Stimulated activated memory B cell treated with anti-CD40 and anti-IgM and Interleukin-4, amounts not matched to agents 10 μg/mL and 1 μg/mL and 100 μg/mL, for 72 hours (primary cell): ENCODE measurements around the gene SELENOO.

Source experiments
- ATAC-seq: fragments of 150-1000 bp; cut with Tn5 transposase; 2 replicates; pipeline ENCODE4 v1.10.0; 2021
- H3K27ac Mint-ChIP-seq: one replicate; pipeline ENCODE4 v1.8.0; 2022; ENCODE audit warnings: mild to moderate bottlenecking, mixed read lengths
- H3K27me3 Mint-ChIP-seq: one replicate; pipeline ENCODE4 v1.8.0; 2022; ENCODE audit warnings: mixed read lengths
- H3K36me3 Mint-ChIP-seq: one replicate; pipeline ENCODE4 v1.8.0; 2022; ENCODE audit warnings: mixed read lengths
- H3K4me1 Mint-ChIP-seq: one replicate; pipeline ENCODE4 v1.8.0; 2022; ENCODE audit warnings: mixed read lengths
- H3K4me3 Mint-ChIP-seq: one replicate; pipeline ENCODE4 v1.8.0; 2022; ENCODE audit warnings: mild to moderate bottlenecking, moderate library complexity, mixed read lengths
- H3K9me3 Mint-ChIP-seq: one replicate; pipeline ENCODE4 v1.8.0; 2022; ENCODE audit warnings: mixed read lengths

Gene SELENOO

DNA sequence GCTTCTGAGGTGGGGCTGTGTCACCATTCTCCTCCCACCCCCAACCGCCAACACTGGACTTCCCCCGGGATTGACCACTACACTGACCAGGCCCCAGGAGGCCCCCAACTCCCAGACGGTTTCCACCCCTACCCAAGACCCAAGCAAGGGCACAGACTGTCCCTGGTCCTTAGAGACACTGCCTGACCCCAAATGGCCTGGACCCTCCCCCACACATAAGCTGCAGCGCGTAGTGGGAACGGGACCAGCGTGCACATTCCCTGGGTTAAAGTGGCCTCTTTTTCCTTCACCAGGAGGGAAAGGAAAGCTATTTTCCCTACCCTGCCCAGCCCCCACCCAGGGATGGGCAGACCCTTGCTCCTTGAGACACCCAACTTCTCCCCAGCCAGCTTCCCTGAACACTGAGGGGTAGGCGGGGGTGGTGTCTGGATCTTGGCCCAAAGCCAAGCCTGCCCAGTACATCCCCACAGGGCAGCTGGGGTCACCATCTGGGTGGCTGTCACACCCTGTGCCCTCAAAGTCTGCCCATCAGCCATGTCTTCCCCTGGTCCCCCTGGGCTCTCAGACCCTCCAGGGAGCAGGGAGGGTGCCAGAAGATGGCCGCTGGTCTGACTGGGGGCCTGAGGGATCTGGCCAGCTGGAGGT is 62.3 kb downstream of the SELENOO start:
- Mint-ChIP-seq H3K4me3 (no peak overlapping the region), H3K36me3 (no peaks in the 10 kb centered on the region), H3K9me3 (no peaks in the 10 kb centered on the region), H3K4me1 (peaks cover 38% of the 10 kb centered on the region), H3K27me3 (peaks cover 43% of the 10 kb centered on the region), H3K27ac (no peak overlapping the region)
- ATAC-seq, result no peak

DNA sequence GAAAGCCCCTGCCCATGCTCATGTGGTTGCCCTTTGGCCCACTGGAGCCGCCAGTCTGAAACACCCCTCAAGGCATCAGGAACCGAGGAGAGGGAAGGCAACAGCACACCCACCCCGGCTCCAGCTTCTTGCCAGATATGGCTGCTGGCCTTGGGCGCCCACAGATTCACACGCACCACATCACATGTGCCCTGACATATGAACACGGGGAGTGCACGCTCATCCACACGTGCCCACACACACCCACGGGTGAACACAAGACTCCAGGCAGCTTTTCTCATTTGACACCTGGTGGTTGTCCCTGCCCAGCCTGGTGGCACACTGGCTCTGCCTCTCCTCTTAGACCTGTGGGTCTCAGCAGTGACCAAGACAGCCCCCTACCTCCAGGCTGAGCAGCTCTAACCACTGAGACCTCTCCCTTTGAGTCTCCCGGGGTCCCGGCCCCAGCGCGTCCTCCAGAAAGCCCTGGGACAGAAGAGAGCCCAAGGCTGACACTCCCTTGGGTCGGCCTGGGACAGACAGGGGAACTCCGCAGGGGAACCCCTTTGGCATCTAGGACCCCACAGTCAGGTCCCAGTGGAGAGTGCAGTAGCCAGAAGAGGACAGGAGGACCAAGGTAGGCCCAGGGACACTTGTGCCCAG is 63.4 kb downstream of the SELENOO start:
- no peak overlapping the region for H3K27ac Mint-ChIP-seq
- H3K36me3 Mint-ChIP-seq, result no peaks in the 10 kb centered on the region
- no peaks in the 10 kb centered on the region for H3K9me3 Mint-ChIP-seq
- ATAC-seq, result no peak
- H3K4me1 Mint-ChIP-seq, result peaks cover 50% of the 10 kb centered on the region
- no peak overlapping the region for H3K4me3 Mint-ChIP-seq
- peaks cover 32% of the 10 kb centered on the region for H3K27me3 Mint-ChIP-seq

DNA sequence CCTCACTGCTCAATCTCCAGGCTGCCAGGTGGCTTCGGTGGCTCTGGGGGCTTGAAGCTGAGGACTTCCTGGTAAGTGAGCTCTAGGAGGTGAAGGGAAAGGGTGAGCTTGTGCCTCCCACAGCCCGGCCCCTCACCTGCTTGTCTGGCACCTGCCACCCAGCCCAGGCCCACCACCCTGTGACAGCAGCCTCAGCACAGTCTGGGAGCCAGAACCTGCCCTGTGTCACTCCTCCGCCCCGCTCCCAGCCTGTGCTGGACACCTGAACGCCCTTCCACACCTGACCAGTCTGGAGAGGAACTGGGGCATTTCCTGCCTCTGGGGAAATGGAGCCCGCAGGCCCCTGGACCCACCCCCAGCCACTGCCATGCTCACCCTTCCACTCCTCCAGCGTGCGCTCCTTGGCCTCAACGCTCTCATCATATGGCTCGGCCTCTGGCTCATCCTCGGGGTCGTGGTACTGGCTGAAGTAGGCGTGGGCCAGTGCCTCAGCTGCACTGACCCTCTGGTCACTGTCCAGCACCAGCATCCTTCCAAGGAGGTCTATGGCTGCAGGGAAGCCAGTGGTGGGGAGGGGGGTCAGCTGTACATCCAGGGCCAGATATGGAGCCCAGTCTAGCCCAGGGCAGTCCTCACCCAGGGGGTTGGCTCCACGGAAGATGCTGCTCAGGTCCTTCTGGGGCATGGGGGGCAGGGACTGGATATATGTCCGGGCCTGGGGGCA is 64.3 kb downstream of the SELENOO start:
- Mint-ChIP-seq H3K27me3 (peaks cover 23% of the 10 kb centered on the region), H3K4me3 (no peak overlapping the region), H3K4me1 (peaks cover 55% of the 10 kb centered on the region), H3K36me3 (no peaks in the 10 kb centered on the region), H3K9me3 (no peaks in the 10 kb centered on the region), H3K27ac (peak overlapping the region; percentile 5)
- ATAC-seq, result no peak

DNA sequence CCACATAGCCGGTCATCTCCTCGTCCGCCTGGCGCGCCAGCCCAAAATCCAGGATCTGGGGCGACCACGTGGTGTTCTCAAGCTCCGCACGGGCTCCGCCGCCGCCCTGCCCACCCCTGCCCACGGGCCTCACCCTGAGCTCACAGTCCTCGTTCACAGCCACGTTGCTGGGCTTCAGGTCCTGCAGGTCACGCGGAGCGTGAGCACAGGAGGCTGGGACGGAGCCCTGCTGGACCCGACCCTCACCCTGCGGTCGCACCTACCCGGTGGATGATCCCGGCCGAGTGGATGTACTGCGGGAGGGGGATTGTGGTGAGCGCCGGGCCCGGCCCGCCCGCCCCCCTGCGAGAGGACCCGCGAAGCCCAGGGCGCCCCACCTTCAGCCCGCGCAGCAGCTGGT is 66.2 kb downstream of the SELENOO start:
- Mint-ChIP-seq H3K27ac (no peak overlapping the region), H3K4me3 (no peak overlapping the region), H3K36me3 (no peaks in the 10 kb centered on the region), H3K27me3 (peaks cover 14% of the 10 kb centered on the region), H3K9me3 (no peaks in the 10 kb centered on the region), H3K4me1 (peaks cover 56% of the 10 kb centered on the region)
- ATAC-seq, result no peak
